ENCODE results near the gene PDZD2.
"Not testable (repeated sequence)": the region's sequence is repeated elsewhere in the genome, so short reads cannot be mapped to it uniquely, and the experiment has no call there.

The PDZD2 gene

GRCh38 chr5:31986101-31986500, 347.2 kb downstream of the PDZD2 start:
- no peak for DNase-seq

- DNase-seq, result no peak
These were observed 349.2 kb downstream of the PDZD2 start for GRCh38 chr5:31987985-31988710.

GRCh38 chr5:31990081-31990650, 351.2 kb downstream of the PDZD2 start:
- DNase-seq, result no peak

- no peak for DNase-seq
These were observed 351.8 kb downstream of the PDZD2 start for GRCh38 chr5:31990701-31991110.

DNA sequence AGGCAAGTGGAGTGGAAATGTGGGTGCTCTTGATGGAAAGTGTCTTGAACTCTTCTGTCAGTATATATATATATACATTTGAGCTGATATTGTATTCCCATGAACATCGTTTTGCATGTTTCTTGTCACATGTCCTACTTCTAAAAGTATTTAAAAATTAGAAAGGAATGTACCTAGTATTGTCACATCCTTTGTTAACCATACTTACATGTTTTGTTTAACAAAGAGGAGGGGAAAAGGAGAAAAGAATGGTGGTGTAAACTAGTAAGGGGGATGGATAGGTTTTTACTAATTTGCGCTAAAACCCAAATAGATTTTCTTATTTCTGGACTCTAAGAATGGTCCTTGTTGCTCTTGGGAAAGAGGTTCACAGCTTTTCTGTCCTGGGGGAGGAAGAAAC, 353.4 kb downstream of the PDZD2 start:
- DNase-seq, result no peak

- DNase-seq, result no peak
These were observed 354.4 kb downstream of the PDZD2 start for GRCh38 chr5:31993165-31993961.

DNA sequence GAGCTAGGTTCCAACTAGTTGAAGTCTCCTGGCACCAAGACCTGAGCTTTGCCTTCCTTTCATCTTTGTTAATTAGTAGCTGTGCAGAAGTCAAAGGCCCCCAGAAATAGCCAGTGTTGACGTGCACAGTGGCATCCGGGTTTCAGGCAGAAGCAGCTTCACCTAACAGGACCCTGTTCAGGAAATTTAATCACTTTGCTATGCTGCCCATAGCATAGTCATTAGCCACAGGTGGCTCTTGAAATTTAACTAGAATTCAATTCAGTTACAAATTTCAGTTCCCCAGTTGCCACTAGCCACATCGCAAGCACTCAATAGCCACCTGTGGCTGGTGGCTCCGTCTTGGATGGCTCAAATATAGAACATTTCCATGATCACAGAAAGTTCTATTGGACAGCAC, 356.1 kb downstream of the PDZD2 start:
- DNase-seq, result no peak

GRCh38 chr5:31995714-31996113, 356.8 kb downstream of the PDZD2 start:
- no peak for DNase-seq

DNA sequence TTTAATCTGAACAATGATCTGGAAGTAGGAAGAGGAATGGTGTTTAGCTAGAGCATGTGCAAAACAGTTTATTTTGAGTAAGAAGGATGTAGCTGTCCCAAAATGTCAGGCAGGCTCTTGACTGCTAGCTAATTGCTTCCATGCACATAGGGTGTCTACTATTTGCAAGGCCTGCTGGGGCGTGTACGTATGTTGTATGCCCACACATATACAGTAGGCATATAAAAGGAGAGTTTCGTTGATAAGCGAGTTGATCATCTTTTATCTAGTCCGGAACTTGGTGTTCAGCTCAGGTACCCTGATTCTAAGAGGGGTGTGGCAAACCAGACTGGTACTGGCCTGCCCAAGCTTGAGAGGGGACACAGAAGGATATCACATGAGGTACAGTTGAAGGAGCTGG, 358.0 kb downstream of the PDZD2 start:
- DNase-seq, result no peak

DNA sequence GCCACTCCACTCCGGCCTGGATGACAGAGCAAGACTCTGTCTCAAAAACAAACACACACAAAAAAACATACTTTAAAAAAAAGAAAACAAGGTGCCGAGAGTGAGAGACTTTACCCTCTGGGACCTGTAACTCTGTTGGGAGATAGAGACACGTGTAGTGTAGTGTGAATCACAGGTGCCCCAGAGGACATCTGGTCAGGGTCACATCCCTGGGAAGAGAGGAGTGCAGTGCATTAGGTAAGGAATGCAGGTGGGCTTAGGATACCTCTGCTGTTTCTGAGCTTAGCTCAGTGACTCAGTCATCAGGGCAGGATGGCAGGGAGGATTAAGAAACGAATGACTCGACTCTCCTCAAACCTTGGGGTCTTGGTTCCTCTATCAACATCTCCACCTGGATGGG, 360.5 kb downstream of the PDZD2 start:
- no peak for DNase-seq

DNA sequence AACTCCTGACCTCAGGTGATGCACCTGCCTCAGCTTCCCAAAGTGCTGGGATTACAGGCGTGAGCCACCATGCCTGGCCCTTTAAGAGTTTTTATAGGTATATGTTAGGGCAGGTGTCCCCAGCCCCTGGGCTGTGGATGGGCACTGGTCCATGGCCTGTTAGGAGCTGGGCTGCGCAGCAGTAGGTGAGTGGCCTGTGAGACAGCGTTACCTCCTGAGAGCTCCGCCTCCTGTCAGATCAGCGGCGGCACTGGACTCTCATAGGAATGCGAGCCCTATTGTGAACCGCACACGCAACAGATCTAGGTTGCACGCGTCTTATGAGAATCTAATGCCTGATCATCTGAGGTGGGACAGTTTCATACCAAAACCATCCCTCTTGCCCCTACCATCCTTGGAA, 361.8 kb downstream of the PDZD2 start:
- no peak for DNase-seq

DNA sequence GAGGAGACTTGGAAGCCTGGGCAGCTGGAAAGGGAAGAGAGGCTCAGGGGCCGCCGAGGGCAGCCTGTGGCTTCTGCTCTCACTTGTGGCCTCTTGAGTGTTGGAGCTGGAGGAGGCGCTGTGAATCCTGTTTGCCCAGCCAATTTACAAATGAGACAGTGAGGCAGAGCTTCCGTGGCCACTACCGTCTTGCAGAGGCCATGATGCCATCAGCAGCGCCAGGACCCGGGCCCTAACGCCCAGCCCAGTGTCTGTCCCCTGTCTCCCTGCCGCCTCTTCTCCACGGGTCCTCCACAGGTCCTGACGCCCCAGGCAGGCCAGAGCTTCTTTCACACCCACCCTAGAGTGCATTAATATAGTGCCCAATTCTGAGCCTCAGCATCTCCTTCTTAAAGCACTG, 362.4 kb downstream of the PDZD2 start:
- no peak for DNase-seq

DNA sequence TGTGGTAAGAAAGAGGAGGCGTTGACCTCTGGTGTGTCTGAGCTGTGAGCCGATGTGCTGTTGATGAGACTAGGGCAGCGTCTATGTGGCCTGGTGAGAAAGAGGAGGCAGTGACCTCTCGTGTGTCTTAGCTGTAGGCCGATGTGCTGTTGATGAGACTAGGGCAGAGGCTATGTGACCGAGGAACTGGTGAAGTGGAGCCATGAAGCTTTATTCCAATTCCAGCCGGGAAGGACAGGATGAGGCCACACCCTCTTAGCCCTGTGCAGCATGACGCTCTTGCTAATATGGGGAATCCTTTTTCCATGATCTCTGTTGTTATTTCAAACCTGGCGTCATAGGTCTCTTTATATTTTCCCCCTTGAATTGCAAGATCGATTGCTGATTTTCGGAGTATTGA, 362.8 kb downstream of the PDZD2 start:
- no peak for DNase-seq

DNA sequence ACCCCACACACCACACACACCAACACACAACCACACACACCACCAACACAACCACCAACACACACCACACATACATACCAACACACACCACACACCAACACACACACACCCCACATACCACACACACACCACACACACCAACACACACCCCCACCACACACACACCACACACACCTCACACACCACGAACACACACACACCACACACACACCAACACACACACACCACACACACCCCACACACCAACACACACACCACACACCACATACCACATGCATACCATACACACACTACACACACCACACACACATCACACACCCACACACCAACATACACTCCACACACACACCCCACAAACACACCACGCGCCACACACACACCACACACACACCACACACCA, 363.8 kb downstream of the PDZD2 start:
- no peak for DNase-seq

DNA sequence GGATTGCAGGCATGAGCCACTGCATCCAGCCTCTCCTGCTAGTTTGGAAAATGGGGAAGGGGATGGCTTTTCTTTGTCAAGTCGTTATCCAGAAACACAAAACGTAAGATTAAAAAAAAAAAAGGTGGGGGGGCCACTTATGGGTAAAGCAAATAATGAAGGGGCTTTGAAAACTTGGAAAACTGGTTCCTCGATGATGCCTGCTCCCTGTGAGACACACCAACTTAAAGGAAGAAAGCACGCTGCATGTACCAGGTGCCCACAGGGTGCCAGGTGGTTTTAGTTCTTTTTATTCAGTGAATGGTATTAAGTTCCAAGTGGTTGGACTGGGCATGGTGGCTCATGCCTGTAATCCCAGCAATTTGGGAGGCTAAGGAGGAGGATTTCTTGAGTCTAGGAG, 365.1 kb downstream of the PDZD2 start:
- no peak for DNase-seq

GRCh38 chr5:32004404-32004803, 365.5 kb downstream of the PDZD2 start:
- no peak for DNase-seq

DNA sequence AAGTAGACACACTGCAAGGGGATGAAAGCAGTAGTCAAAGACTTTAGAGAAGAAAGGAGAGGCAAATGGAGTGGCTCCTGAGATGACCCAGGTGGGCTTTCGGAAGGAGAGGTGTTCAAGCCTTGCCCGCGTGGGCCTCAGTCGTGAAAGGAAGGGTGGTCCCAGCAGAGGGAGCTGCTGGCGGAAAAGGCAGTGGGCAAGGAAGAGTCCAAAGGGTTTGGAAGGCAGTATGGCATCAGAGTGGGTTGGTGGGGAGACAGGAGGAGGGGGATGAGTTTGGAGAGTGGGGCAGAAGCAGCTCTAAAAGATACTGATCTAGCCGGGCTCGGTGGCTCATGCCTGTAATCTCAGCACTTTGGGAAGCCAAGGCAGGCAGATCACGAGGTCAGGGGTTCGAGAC, 369.8 kb downstream of the PDZD2 start:
- DNase-seq, result no peak

DNA sequence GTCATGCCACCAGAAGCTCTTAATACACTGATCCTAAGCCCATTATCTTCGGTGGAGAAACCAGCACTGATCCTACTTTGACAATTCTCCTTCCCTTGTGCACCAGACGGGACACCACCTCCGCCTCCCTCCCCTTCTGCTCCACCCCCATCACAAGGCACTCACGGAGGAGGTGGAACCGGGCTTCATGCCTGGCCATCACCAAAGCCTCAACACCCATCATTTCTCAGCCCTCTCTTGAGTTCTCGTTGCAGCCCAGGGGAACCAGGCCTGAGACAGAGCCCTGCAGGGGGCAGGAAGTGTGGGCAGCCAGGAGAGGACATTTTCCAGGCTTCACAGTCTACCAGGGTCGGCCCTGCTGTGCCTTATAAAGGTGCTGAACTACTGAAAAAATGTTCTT, 374.7 kb downstream of the PDZD2 start:
- no peak for DNase-seq

- DNase-seq, result no peak
These were observed 375.3 kb downstream of the PDZD2 start for GRCh38 chr5:32014096-32014745.

DNA sequence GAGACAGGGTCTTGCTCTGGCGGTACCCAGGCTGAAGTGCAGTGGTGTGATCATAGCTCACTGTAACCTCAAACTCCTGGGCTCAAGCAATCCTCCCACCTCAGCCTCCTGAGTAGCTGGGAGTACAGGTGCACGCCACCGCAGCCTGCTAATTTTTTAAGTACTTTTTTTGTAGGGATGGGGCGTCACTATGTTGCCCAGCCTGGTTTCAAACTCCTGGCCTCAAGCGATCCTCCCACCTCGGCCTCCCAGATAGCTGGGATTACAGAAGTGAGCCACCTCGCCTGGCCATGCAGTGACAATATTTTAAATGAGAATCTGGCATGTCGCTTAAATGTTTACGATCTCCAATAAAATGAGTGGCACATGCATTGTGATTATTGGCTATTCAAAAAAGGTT, 376.3 kb downstream of the PDZD2 start:
- not testable (repeated sequence) for DNase-seq

DNA sequence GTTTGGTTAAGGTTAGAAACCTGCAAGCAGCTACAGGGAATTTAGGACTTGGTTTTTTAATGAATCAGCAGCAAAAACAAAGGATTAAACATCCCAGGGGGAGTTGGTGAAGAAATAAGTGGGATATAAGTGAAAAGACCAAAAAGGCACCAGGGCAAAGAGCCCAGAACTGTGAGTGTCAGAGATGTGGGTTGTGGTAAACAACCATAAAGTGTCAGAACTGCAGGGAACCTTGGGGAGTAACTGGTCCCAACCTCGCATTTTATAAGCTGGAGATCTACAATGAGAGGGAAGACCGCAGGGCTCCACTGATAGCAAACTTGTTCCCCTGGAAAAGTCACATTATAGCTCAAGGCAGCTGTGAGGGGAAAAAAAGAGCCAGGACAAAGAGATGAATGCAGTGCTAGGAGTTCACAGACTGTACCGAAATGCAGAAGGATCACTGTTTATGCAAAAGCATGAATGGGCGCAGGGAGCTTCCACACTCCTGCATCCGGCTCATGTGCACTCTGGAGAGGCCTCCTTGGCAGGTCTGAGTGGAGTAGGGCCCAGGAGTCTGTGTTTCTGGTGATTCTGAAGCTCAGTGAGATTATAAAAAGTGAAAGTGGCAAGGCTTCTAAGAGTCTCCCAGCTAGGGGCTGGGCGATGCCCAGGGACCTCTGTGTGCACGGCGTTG, 378.9 kb downstream of the PDZD2 start:
- no peak for DNase-seq

- no peak for DNase-seq
These were observed 379.8 kb downstream of the PDZD2 start for GRCh38 chr5:32018476-32019436.
